Gastroesophageal sphincter (tissue), 4 donors: ENCODE measurements around the gene BLVRA. TPM values are rescaled to one million over a fixed set of nuclear protein-coding genes. Genes with fewer than 3 reads are reported as not detected.

ENCODE experiments used
- ATAC-seq: fragments of 150-250 bp; one replicate; pipeline ENCODE4 v1.9.1; 2016; ENCODE audit warnings: mild to moderate bottlenecking, moderate library complexity
- H3K27ac ChIP-seq, 4 donors: fragments of 200-600 bp; sonication (generic) in 3 of 4; 1 replicate in 3 of 4; 2 replicates in 1 of 4; pipeline ENCODE4 v1.5.1; 2016 to 2019
- H3K27me3 ChIP-seq: fragments of 200-600 bp; sonication (generic); one replicate; pipeline ENCODE4 v1.5.1; 2019
- H3K36me3 ChIP-seq, 2 donors: fragments of 200-600 bp; sonication (generic); one replicate each; pipeline ENCODE4 v1.5.1; 2019; ENCODE audit warnings: control low read depth in 1 of 2
- H3K4me1 ChIP-seq, 3 donors: fragments of 200-600 bp; sonication (generic); 1 replicate in 2 of 3; 2 replicates in 1 of 3; pipeline ENCODE4 v1.5.1; 2016 to 2019; ENCODE audit warnings: control low read depth in 2 of 3
- H3K4me3 ChIP-seq, 2 donors: fragments of 200-600 bp; sonication (generic); one replicate each; pipeline ENCODE4 v1.5.1; 2019; ENCODE audit warnings: mild to moderate bottlenecking in 1 of 2, moderate library complexity in 1 of 2
- H3K9me3 ChIP-seq, 3 donors: fragments of 200-600 bp; sonication (generic); one replicate each; pipeline ENCODE4 v1.5.1; 2017 to 2019; ENCODE audit warnings: control low read depth in 2 of 3
- EP300 ChIP-seq: sonication (generic); formaldehyde crosslinking; IDR thresholded peaks from one replicate; pipeline ENCODE4 v1.6.1; 2017; ENCODE audit warnings: antibody characterized with exemption, mild to moderate bottlenecking
- POLR2A ChIP-seq, 2 donors: fragments of 450-650 bp; IDR thresholded peaks; one replicate each; pipeline ENCODE4 v1.6.1; 2017; ENCODE audit warnings: antibody characterized with exemption in 2 of 2, mild to moderate bottlenecking in 2 of 2, moderate library complexity in 1 of 2
- POLR2AphosphoS5 ChIP-seq: sonication (generic); formaldehyde crosslinking; IDR thresholded peaks from one replicate; pipeline ENCODE4 v1.6.1; 2017; ENCODE audit warnings: antibody characterized with exemption
- WGBS, 2 donors: methylation state at CpG; one replicate each; pipeline ENCODE4 v1.1.5; 2018; ENCODE audit warnings: low coverage in 1 of 2; 5-methylcytosine and 5-hydroxymethylcytosine counted together
- total RNA-seq, 4 donors: library from RNA; depleted of rRNA; stranded (reverse); fragments of >200 nt; gene quantifications; one replicate each; pipeline ENCODE4 v1.1.0, GENCODE V29; 2016
- TF ChIP-seq, protein P1 (sequence below), 4 experiments: fragments of 200-600 bp in 2 of 4; fragments of 450-650 bp in 2 of 4; sonication (generic) in 1 of 4; IDR thresholded peaks; one replicate each; pipeline ENCODE4 v1.5.1; 2017 to 2019; ENCODE audit warnings: antibody characterized with exemption in 4 of 4, mild to moderate bottlenecking in 2 of 4, moderate library complexity in 2 of 4

The BLVRA gene
- total RNA-seq, 4 donors from 2014 or later = 65.6 to 113 (median 92.6) TPM

DNA sequence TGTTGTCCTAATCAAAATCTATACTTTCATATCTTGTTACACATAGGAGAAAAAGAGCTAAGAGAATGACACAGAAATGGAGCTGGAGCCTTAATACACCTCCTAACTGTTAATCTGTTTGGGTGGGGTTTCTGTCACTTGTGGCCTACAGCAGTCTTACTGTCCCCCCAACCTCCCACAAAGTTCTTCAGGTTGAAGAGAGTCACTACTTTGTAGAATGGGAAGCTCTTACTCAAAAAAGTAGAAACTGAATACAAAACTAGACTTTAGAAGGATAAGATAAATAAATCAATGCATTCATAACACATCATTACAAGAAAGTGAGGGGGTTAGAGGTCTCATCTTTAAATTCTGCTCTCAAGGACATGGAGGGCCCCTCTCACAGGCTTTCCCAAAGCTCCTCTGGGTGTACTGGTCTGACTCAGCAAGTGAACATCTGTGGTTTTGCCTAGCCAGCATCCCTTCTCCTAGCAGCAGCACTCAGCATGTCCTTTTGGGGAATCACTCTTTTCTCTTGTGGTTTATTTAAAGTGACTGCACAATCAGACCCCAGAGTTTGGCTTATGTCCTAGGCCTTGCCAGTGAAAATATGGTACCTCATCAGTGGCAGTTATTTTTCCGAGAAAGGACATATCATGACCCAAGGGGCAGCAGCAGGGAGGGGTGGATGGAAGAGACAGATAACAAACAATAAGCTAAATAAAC is 2.0 kb upstream of the BLVRA start:
- TF ChIP-seq POLR2A (IDR thresholded peaks at IDR 0.05) = no peak
- Histone ChIP-seq H3K9me3 (no peaks in the 10 kb centered on the region), H3K4me3 (no peak overlapping the region), H3K36me3 (no peaks in the 10 kb centered on the region), H3K27ac (no peak overlapping the region), H3K27me3 (no peaks in the 10 kb centered on the region), H3K4me1 (peaks cover 0 to 33% (median 3%) of the 10 kb centered on the region in 3 donors)
- no peak for ATAC-seq
- WGBS, 2 donors = 88 to 100% methylated on average over 1 of the region's 1 CpG

DNA sequence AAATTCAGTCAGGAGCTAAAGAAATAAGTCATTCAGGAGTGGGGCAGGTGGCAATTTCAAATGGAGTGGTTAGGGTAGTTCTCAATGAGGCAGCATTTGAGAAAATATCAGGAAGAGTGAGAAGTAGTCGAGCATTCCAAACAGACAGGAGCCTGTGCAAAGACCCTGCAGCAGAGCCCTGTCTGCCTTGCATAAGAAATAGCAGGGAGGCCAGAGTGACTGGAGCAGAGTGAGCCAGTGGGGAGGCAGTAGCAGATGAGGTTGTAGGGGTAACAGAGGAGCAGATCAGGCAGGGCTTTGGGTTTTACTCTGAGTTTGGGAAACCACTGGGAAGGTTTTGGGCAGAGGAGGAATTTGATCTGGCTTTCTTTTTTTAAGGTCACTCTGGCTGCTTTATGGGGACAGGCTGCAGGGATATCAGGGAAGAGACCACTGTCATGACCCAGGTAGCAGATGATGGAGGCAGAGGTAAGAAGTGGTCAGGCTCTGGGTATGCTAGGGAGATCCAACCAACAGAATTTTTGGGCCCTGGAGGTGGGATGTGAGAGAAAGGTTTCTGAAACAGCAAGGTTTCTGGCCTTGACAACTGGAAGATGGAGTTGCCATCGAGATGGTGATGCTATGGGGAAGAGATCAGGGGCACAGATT is 1.3 kb upstream of the BLVRA start:
- H3K4me3 ChIP-seq = no peak overlapping the region
- ATAC-seq = no peak
- no peaks in the 10 kb centered on the region for H3K36me3 ChIP-seq
- TF ChIP-seq POLR2A (IDR thresholded peaks at IDR 0.05) (no peak), EP300 (no peak), POLR2AphosphoS5 (no peak)
- TF ChIP-seq, protein P1, sequence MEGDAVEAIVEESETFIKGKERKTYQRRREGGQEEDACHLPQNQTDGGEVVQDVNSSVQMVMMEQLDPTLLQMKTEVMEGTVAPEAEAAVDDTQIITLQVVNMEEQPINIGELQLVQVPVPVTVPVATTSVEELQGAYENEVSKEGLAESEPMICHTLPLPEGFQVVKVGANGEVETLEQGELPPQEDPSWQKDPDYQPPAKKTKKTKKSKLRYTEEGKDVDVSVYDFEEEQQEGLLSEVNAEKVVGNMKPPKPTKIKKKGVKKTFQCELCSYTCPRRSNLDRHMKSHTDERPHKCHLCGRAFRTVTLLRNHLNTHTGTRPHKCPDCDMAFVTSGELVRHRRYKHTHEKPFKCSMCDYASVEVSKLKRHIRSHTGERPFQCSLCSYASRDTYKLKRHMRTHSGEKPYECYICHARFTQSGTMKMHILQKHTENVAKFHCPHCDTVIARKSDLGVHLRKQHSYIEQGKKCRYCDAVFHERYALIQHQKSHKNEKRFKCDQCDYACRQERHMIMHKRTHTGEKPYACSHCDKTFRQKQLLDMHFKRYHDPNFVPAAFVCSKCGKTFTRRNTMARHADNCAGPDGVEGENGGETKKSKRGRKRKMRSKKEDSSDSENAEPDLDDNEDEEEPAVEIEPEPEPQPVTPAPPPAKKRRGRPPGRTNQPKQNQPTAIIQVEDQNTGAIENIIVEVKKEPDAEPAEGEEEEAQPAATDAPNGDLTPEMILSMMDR (IDR thresholded peaks at IDR 0.05) = no peak
- no peak overlapping the region for H3K27ac ChIP-seq
- peaks cover 0 to 39% (median 6%) of the 10 kb centered on the region in 3 donors for H3K4me1 ChIP-seq
- no peaks in the 10 kb centered on the region for H3K27me3 ChIP-seq
- H3K9me3 ChIP-seq = no peaks in the 10 kb centered on the region
- 90 to 93% methylated on average over 2 of the region's 2 CpGs for WGBS, 2 donors

DNA sequence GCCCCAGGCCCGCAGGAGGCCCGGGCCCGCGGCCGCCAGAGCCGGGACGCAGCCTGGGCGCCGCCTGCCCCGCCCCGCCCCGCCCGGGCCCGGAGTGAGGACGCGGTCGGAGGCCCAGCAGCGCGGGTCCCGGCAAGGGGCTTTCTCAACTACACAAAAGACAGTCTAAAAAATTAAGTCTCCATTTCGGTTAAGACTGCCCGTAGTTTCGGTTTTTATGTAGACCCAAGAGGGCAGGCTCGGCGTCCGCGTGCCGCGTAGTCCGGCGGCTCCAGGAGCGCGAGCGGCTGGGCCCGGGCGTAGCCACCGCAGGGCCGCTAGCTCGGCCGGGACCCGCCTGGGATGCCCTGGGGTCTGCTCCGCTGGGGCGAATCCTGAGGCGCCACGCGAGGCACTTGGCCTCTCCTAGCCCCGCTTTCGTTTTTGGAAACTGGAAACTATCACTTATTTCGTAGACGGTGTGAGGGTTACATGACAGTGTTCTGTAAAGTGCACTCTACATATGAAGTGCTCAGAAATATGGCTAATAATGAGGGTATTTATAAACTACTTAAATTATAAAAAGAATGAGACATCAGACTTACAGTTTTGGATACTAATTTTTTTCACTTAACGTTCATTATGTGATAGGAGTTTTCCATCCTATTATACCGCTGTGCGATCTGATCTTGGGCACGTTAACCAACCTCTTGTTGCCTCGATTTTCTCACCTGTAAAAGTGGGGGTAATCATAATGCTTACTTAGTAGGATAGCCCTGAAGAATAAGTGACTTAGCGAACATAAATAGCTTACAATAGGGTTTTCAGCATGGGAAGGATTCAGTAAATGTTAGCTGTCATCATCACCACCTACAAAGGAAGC is 573 bp downstream of the BLVRA start:
- peak overlapping the region; percentile 1 to 89 (median 88) for H3K27ac ChIP-seq
- peak overlapping the region; percentile 48 to 96 for H3K4me3 ChIP-seq
- H3K36me3 ChIP-seq = no peaks in the 10 kb centered on the region
- H3K4me1 ChIP-seq = peaks cover 0 to 55% (median 8%) of the 10 kb centered on the region in 3 donors
- H3K9me3 ChIP-seq = no peaks in the 10 kb centered on the region
- peak; percentile 78 for ATAC-seq
- WGBS, 2 donors = 29 to 30% methylated on average over 7 to 10 of the region's 56 CpGs
- no peaks in the 10 kb centered on the region for H3K27me3 ChIP-seq
- TF ChIP-seq POLR2AphosphoS5 (no peak), POLR2A (IDR thresholded peaks at IDR 0.05) (no peak), EP300 (no peak)
- TF ChIP-seq, protein P1 (IDR thresholded peaks at IDR 0.05) = no peak

DNA sequence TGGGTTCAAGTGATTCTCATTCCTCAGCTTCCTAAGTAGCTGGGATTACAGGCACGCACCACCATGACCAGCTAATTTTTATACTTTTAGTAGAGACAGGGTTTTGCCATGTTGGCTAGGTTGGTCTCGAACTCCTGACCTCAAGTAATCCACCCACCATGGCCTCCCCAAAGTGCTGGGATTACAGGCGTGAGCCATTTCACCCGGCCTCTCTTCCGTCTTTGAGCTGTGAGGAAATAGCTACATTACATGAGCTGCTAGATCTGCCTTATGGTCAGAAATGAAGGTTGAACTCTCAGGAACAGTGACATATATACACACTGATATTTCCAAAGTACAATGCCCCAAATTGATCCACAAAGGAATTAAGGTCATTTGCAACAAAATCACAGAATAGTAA is 2.4 kb downstream of the BLVRA start:
- H3K4me1 ChIP-seq = peaks cover 0 to 71% (median 15%) of the 10 kb centered on the region in 3 donors
- no peaks in the 10 kb centered on the region for H3K36me3 ChIP-seq
- 80 to 89% methylated on average over 1 to 4 of the region's 5 CpGs for WGBS, 2 donors
- H3K9me3 ChIP-seq = no peaks in the 10 kb centered on the region
- no peak overlapping the region for H3K27ac ChIP-seq
- H3K4me3 ChIP-seq = no peak overlapping the region
- ATAC-seq = no peak
- H3K27me3 ChIP-seq = no peaks in the 10 kb centered on the region
- no peak for TF ChIP-seq EP300
- TF ChIP-seq, protein P1 (IDR thresholded peaks at IDR 0.05) = no peak
- TF ChIP-seq POLR2AphosphoS5 = no peak
- no peak for TF ChIP-seq POLR2A (IDR thresholded peaks at IDR 0.05)

DNA sequence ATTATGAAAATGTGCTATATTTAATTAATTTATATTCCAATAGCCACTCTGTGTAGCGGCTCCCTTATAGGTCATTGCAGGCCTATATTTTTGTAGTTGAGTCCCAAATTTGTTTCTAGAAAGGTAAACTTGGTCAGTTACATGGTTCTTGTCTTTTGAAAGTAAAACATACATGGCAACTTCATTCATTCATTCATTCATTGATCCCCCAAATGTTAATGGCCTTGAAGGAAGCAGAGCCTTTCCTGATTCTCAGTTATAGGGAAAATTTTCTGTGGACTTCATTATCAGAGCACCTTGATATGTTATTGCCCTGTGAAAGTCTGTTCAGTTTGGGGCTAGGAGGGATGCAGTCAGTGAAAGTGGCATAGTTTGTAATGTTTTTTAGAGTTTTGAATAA is 2.9 kb downstream of the BLVRA start:
- no peak for ATAC-seq
- Histone ChIP-seq H3K4me1 (peaks cover 0 to 71% (median 15%) of the 10 kb centered on the region in 3 donors), H3K27ac (no peak overlapping the region)

More for the DNA sequence above, 2.9 kb downstream of the BLVRA start:
- H3K4me3 ChIP-seq = no peak overlapping the region
- 88 to 94% methylated on average over 1 of the region's 1 CpG for WGBS, 2 donors
- H3K27me3 ChIP-seq = no peaks in the 10 kb centered on the region
- TF ChIP-seq POLR2A (IDR thresholded peaks at IDR 0.05) (no peak), EP300 (no peak), POLR2AphosphoS5 (no peak)
- TF ChIP-seq, protein P1 (IDR thresholded peaks at IDR 0.05) = no peak
- no peaks in the 10 kb centered on the region for H3K9me3 ChIP-seq
- H3K36me3 ChIP-seq = no peaks in the 10 kb centered on the region
